Superior temporal gyrus (tissue), 1 donor: ENCODE data around the gene ZNHIT3.
"Not testable (repeated sequence)": the region's sequence is repeated elsewhere in the genome, so short reads cannot be mapped to it uniquely, and the experiment has no call there.

Experiments used
- DNase-seq: peaks from one replicate; pipeline ENCODE4 v3.0.0-alpha.2; 2016; ENCODE audit errors: extremely low spot score

Gene ZNHIT3

DNA sequence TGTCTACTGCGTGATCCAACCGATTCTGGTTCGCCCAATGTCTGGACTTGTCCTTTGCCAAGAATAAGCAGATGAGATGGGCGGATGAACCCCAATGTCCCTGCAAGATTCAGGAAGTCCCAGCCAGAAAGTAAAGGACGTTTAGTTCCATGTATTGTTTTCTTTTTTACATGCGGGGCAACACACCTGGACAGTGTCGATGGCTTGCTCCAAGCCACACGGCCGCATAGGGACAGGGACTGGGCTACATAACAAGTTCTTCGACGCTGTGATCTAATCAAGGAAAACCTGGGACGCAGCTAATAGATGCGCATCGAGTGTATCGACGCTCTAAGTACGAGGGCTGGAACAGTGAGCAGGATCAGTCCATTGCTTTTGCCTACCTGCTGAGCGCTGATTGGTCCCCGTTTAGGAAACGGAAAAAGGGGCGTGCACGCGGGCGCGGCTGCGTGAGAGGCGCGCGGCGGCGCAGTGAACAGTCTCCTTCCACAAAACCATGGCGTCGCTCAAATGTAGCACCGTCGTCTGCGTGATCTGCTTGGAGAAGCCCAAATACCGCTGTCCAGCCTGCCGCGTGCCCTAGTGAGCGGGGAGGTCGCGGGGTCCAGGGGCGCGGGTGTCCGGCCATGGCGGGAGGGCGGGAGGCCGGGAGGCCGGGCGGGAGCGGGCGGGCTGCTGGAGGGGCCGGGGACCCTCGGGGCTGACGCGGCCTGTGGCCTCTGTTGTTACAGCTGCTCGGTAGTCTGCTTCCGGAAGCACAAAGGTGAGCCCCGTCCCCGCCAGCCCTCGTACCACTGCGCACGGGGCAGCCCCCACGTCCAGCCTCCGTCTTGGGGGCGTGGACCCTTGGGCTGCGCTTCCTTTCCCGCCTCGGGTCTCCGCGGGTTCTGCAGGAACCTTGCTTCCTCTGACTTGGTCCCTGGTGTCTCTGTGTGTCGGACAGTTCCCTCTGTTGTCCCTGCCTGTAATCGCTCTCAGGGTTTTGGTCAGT lies at the start of gene ZNHIT3:
Gene ZNHIT3, plus strand, starts transcription at position 478 of the 991 bp plus-strand sequence. Its CDS starts 19 bp downstream, at position 497.
- peak; percentile 96 for DNase-seq

- not testable (repeated sequence) for DNase-seq
Measured at GRCh38 chr17:36441792-36442191, 44.7 kb upstream of the ZNHIT3 start.

DNA sequence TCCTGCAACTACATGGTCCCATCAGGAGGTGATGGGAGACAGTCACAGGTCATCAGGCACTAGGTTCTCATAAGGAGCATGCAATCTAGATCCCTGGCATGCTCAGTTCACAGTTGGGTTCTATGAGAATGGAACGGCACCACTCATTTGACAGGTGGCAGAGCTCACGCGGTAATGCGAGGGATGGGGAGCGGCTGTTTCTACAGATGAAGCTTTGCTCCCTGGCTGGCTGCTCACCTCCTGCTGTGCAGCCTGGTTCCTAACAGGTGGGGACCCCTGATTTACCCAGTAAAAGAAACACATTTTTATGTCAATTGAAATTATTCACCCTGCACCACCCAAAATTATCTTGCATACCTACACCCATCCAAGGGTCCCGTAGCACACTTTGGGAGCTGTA lies 42.7 kb upstream of the ZNHIT3 start:
- DNase-seq = no peak

GRCh38 chr17:36449997-36450396 lies 36.5 kb upstream of the ZNHIT3 start:
- not testable (repeated sequence) for DNase-seq

DNA sequence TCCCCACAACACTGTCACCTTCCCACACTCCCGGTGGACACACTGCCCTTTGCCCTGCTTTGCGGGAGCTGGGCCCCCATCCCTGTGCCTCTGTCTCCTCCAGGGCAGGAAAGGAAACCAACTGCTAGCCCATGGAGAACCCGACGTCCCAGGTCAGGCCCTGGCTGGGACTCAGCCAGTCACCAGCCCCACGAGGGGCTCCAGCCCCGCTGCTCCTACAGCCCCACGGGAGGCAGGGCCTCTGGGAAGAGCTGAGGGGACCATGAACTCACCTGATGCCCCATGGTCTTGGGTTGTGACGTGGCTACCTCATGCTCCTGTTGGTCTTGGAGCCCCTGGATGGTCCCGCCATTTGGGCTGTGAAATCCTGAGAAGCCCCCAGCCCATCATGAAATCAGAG lies 33.6 kb upstream of the ZNHIT3 start:
- DNase-seq = not testable (repeated sequence)

GRCh38 chr17:36457701-36458100 lies 28.8 kb upstream of the ZNHIT3 start:
- DNase-seq = not testable (repeated sequence)

DNA sequence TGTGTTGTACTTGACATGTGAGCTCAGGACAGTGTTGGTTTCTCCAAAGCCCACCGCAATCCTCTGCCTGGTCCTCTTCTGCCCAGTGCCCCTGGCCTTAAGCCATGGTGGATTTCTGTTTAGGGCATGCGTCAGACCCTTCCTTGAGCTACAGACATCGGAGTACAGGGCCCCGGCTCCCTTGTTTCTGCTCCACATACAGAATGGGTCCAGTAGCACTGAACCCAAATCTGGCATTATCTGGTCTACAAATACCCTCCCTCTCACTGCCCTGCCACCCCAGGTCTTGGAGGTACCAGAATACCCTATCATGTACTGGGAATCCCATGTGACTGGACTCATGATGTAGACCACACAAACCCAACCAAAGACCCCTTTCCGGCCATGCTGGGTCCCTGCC lies 27.4 kb upstream of the ZNHIT3 start:
- DNase-seq = no peak

DNA sequence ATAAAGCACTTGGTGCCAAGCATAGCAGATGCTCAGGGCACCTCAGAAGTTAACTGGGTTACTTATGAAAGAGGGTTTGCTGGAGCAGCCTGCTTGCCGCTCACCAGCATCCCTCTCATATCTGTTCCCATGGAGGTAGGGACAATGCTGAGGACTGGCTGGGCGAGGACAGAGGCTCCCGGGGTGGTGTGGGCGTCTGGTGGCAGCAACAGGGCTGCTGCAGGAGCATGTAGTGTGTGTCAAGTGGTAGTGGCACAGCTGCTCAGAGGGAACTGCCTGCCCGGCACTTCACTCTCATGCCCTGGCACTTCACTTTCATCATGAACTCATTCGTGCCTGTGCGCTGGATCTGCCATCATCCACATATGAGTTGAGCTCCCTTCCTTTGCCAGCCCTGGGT lies 26.9 kb upstream of the ZNHIT3 start:
- DNase-seq = no peak

DNA sequence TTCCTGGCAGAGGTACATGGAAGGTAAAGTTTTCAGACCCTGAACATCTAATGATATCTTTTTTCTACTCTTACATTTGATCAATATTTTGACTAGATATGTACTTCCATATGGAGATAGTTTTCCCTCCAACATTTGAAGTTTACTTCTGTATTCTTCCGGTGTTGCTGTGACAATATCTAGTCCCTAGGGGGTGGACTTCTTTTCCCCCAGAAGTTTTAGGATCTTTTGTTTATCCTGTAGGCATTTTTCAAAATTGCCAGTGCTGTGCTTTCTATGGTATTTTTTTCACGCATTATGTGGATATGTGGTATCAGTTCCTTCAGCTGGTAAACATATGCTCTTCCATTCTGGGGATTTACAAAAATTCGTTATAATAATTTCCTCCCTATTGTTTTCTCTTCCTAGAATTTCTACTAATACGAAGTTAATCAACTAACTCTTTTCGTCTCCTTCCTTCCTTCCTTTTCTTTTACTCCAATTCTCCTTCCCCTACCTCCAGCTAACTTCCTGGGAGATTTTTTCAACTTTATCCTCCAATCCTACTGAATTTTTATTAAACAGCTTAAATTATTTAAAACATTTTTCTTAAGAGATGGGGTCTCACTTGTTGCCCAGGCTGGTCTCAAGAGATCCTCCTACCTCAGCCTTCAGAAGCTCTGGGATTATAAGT lies 26.1 kb upstream of the ZNHIT3 start:
- DNase-seq = no peak

DNA sequence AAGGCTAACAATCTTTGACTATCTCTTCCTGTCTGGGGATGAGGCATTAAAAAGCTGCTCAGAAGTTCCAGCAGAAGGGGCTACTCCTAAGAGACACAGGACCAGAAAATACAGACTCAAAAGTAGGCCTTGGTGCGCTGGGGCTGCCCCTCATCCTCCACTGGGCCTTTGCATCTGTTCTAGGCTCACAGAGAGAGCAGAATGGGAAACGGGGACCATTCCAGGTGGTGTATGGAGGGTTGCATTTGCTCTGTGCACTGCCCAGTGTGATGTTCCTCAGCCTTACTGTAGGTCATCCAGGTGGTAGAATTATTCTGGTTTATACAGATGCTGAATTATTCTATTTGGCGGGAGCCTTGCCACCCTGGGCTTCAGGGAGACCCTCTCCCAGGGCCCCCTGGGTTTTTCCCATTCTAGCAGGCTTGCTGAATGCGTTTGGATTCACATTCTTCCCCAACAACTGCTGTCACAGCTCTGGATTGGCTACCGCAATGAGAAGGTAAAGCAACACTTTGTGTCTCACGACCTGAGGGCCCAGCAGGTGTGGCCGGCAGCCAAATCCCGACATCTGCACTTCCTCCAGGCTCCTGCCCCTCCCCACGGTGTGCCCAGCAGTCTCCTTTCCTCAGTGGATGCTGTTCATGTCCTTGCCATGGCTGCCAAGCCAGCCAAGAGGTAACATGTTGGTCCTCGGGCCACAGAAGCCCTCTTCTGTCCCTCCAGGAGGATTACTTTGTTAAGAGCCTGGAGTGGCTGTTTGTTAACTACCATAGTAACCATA lies 25.0 kb upstream of the ZNHIT3 start:
- DNase-seq = no peak

GRCh38 chr17:36463916-36464764 lies 22.3 kb upstream of the ZNHIT3 start:
- no peak for DNase-seq

GRCh38 chr17:36464765-36465088 lies 21.8 kb upstream of the ZNHIT3 start:
- no peak for DNase-seq

DNA sequence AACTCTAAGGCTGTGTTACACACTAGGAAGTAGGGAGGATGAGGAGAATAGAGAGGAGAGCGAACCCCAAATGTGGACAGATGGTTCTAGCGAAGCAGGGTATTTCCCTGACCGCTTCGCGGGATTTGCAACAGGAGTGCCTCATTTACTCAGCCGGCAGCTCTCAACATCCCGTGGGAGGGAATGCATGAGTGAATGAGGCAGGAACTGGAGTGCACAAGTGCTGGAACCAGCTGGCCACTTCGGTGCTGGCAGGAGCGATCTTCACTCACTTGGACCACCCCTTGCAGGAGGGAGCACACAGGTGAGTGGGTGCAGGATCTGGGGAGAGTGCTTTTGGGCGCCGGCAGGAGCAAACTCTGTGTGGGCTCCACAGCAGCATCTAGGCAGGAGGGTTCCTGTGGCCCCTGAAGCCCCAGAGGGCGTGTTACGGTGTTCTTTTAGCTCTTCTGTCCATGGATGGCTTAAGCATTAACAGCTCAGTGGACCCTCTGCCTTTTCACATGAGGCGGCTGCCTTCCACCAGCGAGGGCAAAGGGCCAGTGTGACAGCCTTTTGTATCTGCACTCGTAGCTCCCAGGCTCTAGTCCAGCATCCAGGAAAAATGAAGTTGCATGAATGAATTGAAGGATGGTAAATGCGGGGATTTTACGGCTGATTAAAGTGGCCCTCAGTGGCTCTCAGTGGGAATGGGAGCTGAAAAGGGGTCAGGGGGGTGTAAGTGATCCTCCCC lies 17.4 kb upstream of the ZNHIT3 start:
- peak; percentile 29 for DNase-seq

GRCh38 chr17:36469733-36470132 lies 16.7 kb upstream of the ZNHIT3 start:
- DNase-seq = no peak

GRCh38 chr17:36470499-36470898 lies 16.0 kb upstream of the ZNHIT3 start:
- no peak for DNase-seq

GRCh38 chr17:36474571-36474970 lies 11.9 kb upstream of the ZNHIT3 start:
- no peak for DNase-seq

GRCh38 chr17:36475346-36475970 lies 11.0 kb upstream of the ZNHIT3 start:
- no peak for DNase-seq

DNA sequence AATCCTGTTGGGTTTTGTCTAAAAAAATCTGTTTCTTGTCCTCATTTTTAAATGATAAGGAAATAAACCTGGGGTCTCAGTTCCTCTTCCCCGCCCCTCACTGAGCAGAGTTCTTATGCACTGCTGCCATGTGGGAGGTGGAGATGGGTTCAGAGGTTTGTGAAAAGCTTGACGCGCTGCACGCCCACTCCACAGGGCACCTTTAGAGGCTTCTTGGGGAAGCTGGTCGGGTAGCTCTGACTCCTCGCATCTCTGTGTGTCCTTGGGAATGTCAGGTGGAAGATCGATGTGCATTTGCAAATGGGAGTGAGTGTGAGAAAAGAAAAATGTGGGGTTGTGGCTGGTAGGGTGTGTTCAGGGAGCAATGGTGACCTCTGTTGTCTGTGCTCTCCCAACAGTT lies 4.7 kb upstream of the ZNHIT3 start:
- no peak for DNase-seq

DNA sequence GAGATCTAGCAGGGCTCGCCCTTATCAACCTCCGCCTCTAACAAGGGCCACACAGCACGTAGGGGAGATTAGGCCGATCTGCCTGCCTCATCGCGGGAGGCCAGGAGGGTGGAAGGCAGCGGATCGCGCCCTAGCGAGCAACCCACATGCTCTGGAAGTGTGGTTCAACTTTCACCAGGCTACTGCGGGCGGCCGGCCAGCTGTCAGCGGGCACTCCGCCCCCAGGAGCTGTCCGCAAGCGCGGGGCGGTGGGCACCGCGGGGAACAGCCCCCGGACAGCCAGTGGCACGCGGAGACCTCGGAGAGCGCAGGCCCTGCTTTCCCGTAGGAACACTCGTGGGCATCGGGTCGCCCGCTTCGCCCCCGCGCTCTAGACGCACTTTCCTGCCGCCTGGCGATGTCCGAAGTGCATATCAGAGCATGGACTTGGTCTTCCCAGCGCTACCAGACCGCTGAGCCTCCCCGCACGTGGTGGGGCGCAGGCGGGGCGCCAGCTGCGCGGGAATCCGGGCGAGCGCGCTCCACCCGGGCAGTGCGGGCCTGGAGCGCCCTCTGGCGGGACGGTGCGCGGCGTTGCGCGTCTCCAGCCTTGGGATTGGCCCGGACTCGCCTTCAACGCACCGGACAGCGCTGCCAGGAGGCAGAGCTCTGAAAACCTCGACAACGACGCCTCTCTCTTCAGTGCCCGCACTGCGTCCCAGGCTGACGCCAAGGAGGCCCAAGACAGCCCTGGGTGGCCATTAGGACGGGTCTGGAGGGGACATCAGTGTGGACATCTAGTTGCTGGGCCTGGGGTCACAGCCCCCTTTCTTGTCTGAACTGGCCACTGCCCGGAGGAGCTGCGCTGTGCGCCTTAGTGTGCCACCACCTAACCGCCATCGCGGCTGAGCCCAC lies 3.6 kb upstream of the ZNHIT3 start:
- DNase-seq = peak; percentile 83
